HG03460 (cell line): ENCODE measurements around the gene RPL10.

Experiments
- ATAC-seq: cut with Tn5 transposase; IDR thresholded peaks from one replicate; pipeline ENCODE4 v1.9.1; 2021; ENCODE audit not compliant: unreplicated experiment

Gene RPL10

GRCh38 chrX:154443992-154444754 is 46.0 kb downstream of the RPL10 start, which contains the start of gene FAM50A:
TSS of gene FAM50A (plus strand) at chrX:154444141. CDS start at chrX:154444236, 95 bp downstream.
- ATAC-seq: peak; percentile 87

- ATAC-seq: no peak
Measured at GRCh38 chrX:154444755-154445246, 46.6 kb downstream of the RPL10 start.

GRCh38 chrX:154445776-154446175 is 47.6 kb downstream of the RPL10 start:
- no peak for ATAC-seq

- no peak for ATAC-seq
Measured at GRCh38 chrX:154446430-154446829, 48.3 kb downstream of the RPL10 start.

- ATAC-seq: no peak
Measured at GRCh38 chrX:154448484-154448883, 50.3 kb downstream of the RPL10 start.

- ATAC-seq: no peak
Measured at GRCh38 chrX:154449618-154450017, 51.4 kb downstream of the RPL10 start.

GRCh38 chrX:154450312-154450711 is 52.1 kb downstream of the RPL10 start:
- no peak for ATAC-seq
